IMR-90 (cell line): ENCODE data around the gene XDH. TPM values are rescaled to one million over a fixed set of nuclear protein-coding genes. Genes with fewer than 3 reads are reported as not detected.

Source experiments
- ATAC-seq: fragments of 200-7000 bp; cut with Tn5 transposase; 2 replicates; pipeline ENCODE4 v1.9.1; 2020; ENCODE audit warnings: low read depth, mild to moderate bottlenecking, moderate library complexity
- BruUV-seq: library from RNA; stranded (reverse); fragments of 400-500 nt; replicated peaks from 2 replicates; lab custom pipeline; 2021; lab: Mats Ljungman, UMichigan
- CTCF ChIA-PET: fragments of 300-600 bp; formaldehyde crosslinking; extraction: SDS; loops from one replicate; lab custom pipeline; 2021; ENCODE audit warnings: antibody characterized with exemption; lab: Yijun Ruan, JAX
- POLR2A ChIA-PET: fragments of 300-600 bp; sonication (Branson Sonifier 250); formaldehyde crosslinking; loops from one replicate; lab custom pipeline; 2022; ENCODE audit warnings: antibody characterized with exemption; ENCODE audit not compliant: unreplicated experiment; lab: Charles Lee
- DNase-seq: peaks from one replicate; pipeline ENCODE4 v3.0.0; 2013
- H2AFZ ChIP-seq: replicated peaks from 2 replicates; pipeline ENCODE3; 2013; ENCODE audit warnings: low read length, mild to moderate bottlenecking; ENCODE audit not compliant: poor library complexity
- H2AK5ac ChIP-seq: 2 replicates; pipeline ENCODE4 v1.6.1; 2013; ENCODE audit warnings: low read depth, low read length, inconsistent platforms
- H2AK9ac ChIP-seq: replicated peaks from 2 replicates; pipeline ENCODE3; 2013; ENCODE audit warnings: mild to moderate bottlenecking, low read depth, low read length, moderate library complexity; ENCODE audit not compliant: poor library complexity
- H2BK120ac ChIP-seq: 2 replicates; pipeline ENCODE4 v1.6.1; 2013; ENCODE audit warnings: low read depth, low read length, inconsistent platforms
- H2BK15ac ChIP-seq: 3 replicates; pipeline ENCODE4 v1.6.1; 2013; ENCODE audit warnings: low read depth, low read length, inconsistent platforms
- H2BK20ac ChIP-seq: 2 replicates; pipeline ENCODE4 v1.6.1; 2013; ENCODE audit warnings: low read depth, mild to moderate bottlenecking, inconsistent platforms, low read length, moderate library complexity
- H2BK5ac ChIP-seq: 2 replicates; pipeline ENCODE4 v1.6.1; 2013; ENCODE audit warnings: mild to moderate bottlenecking, low read depth, low read length, inconsistent platforms; ENCODE audit not compliant: poor library complexity, severe bottlenecking
- H3K14ac ChIP-seq: replicated peaks from 2 replicates; pipeline ENCODE4 v1.6.1; 2013; ENCODE audit warnings: low read depth, low read length, inconsistent platforms
- H3K18ac ChIP-seq: 2 replicates; pipeline ENCODE4 v1.6.1; 2013; ENCODE audit warnings: low read depth, low read length, control low read depth
- H3K23ac ChIP-seq: 2 replicates; pipeline ENCODE4 v1.6.1; 2013; ENCODE audit warnings: low read depth, low read length, inconsistent platforms
- H3K27ac ChIP-seq: 2 replicates; pipeline ENCODE4 v1.5.1; 2013; ENCODE audit warnings: mild to moderate bottlenecking, control low read depth, low read length; ENCODE audit not compliant: insufficient read depth
- H3K27me3 ChIP-seq: 2 replicates; pipeline ENCODE4 v1.6.1; 2013; ENCODE audit warnings: low read length; ENCODE audit not compliant: control insufficient read depth, insufficient read depth
- H3K36me3 ChIP-seq: 2 replicates; pipeline ENCODE4 v1.6.1; 2013; ENCODE audit warnings: low read length, mixed read lengths; ENCODE audit not compliant: control insufficient read depth, insufficient read depth
- H3K4ac ChIP-seq: 2 replicates; pipeline ENCODE4 v1.6.1; 2013; ENCODE audit warnings: low read depth, low read length, inconsistent platforms
- H3K4me1 ChIP-seq: 2 replicates; pipeline ENCODE4 v1.6.1; 2013; ENCODE audit warnings: low read length, mixed read lengths; ENCODE audit not compliant: control insufficient read depth, insufficient read depth
- H3K4me2 ChIP-seq: 2 replicates; pipeline ENCODE4 v1.6.1; 2013; ENCODE audit warnings: low read depth, mild to moderate bottlenecking, control low read depth, low read length, moderate library complexity
- H3K4me3 ChIP-seq: 2 replicates; pipeline ENCODE4 v1.5.1; 2013; ENCODE audit warnings: low read depth, mild to moderate bottlenecking, control low read depth, low read length, moderate library complexity; ENCODE audit not compliant: insufficient read depth
- H3K56ac ChIP-seq: 2 replicates; pipeline ENCODE4 v1.6.1; 2013; ENCODE audit warnings: low read length, inconsistent platforms; ENCODE audit not compliant: insufficient read depth; ENCODE audit errors: extremely low read depth
- H3K79me1 ChIP-seq, 2 experiments: 2 replicates each; pipeline ENCODE4 v1.6.1; 2013; ENCODE audit warnings: low read length in 2 of 2, inconsistent platforms in 1 of 2, low read depth in 1 of 2
- H3K9ac ChIP-seq: 2 replicates; pipeline ENCODE4 v1.6.1; 2013; ENCODE audit warnings: low read depth, low read length, control low read depth
- H3K9me1 ChIP-seq: 2 replicates; pipeline ENCODE4 v1.6.1; 2013; ENCODE audit warnings: low read length, inconsistent platforms; ENCODE audit not compliant: insufficient read depth
- H3K9me3 ChIP-seq: 2 replicates; pipeline ENCODE4 v1.6.1; 2013; ENCODE audit warnings: low read length; ENCODE audit not compliant: control insufficient read depth, insufficient read depth
- H4K20me1 ChIP-seq: 2 replicates; pipeline ENCODE4 v1.6.1; 2013; ENCODE audit warnings: low read length, inconsistent platforms; ENCODE audit not compliant: insufficient read depth
- H4K5ac ChIP-seq: 2 replicates; pipeline ENCODE4 v1.6.1; 2013; ENCODE audit warnings: mild to moderate bottlenecking, low read depth, low read length, control low read depth
- H4K8ac ChIP-seq, 2 experiments: 2 replicates each; pipeline ENCODE4 v1.6.1; 2013; ENCODE audit warnings: low read depth in 2 of 2, low read length in 2 of 2, control low read depth in 1 of 2, inconsistent platforms in 1 of 2
- H4K91ac ChIP-seq: 2 replicates; pipeline ENCODE4 v1.6.1; 2013; ENCODE audit warnings: low read depth, low read length, inconsistent platforms; ENCODE audit not compliant: insufficient read depth
- BHLHE40 ChIP-seq: fragments of 150-350 bp; IDR thresholded peaks from 2 replicates; pipeline ENCODE4 v1.6.1; 2016; ENCODE audit warnings: mild to moderate bottlenecking, low read depth, low read length
- FOS ChIP-seq: fragments of 150-350 bp; IDR thresholded peaks from 2 replicates; pipeline ENCODE4 v1.6.1; 2016; ENCODE audit warnings: low read depth, low read length
- MXI1 ChIP-seq: IDR thresholded peaks from 2 replicates; pipeline ENCODE4 v1.6.1; 2012; ENCODE audit warnings: low read depth, mild to moderate bottlenecking, low read length, moderate library complexity, borderline replicate concordance
- NFE2L2 ChIP-seq: fragments of 150-350 bp; IDR thresholded peaks from 2 replicates; pipeline ENCODE4 v1.6.1; 2016; ENCODE audit warnings: low read depth, mild to moderate bottlenecking, low read length
- POLR2A ChIP-seq: IDR thresholded peaks from 2 replicates; pipeline ENCODE4 v1.6.1; 2012; ENCODE audit warnings: mild to moderate bottlenecking, low read depth, low read length
- RAD21 ChIP-seq: IDR thresholded peaks from 2 replicates; pipeline ENCODE4 v1.6.1; 2012; ENCODE audit warnings: low read length, improper control_type of control experiment
- RCOR1 ChIP-seq: IDR thresholded peaks from 2 replicates; pipeline ENCODE4 v1.6.1; 2012; ENCODE audit warnings: mild to moderate bottlenecking, low read length, improper control_type of control experiment; ENCODE audit not compliant: insufficient replicate concordance
- SMC3 ChIP-seq: fragments of 150-350 bp; IDR thresholded peaks from 2 replicates; pipeline ENCODE4 v1.6.1; 2016; ENCODE audit warnings: low read depth, mild to moderate bottlenecking, antibody characterized with exemption, low read length, moderate library complexity
- WGBS, 2 experiments: methylation state at CpG; one replicate each; pipeline versions ENCODE4 v1.1.5 to v1.1.7; 2013; ENCODE audit warnings: missing lambda C conversion rate in 2 of 2; ENCODE audit not compliant: insufficient read length in 1 of 2; ENCODE audit errors: extremely low coverage in 2 of 2; 5-methylcytosine and 5-hydroxymethylcytosine counted together
- dilution Hi-C: fragments of 300-500 bp; cut with HindIII; formaldehyde crosslinking; loops from one replicate; pipeline ENCODE4 v1.14.3; 2018; ENCODE audit warnings: low sequenced_read_pairs; ENCODE audit not compliant: unreplicated experiment
- in situ Hi-C: fragments of 300-500 bp; cut with MboI; formaldehyde crosslinking; loops from 3 replicates; pipeline ENCODE4 v1.14.3; 2019; ENCODE audit warnings: low sequenced_read_pairs, inconsistent platforms, mixed read lengths
- intact Hi-C: fragments of 100-400 bp; cut with micrococcal nuclease; formaldehyde crosslinking; loops from 2 replicates; pipeline ENCODE4 v1.10.0; 2022
- polyA plus RNA-seq, 3 experiments: library from polyadenylated mRNA; depleted of rRNA; stranded (reverse); fragments of >200 nt; gene quantifications; 2 replicates each; pipeline ENCODE4 v1.2.3, GENCODE V29; 2012; ENCODE audit warnings: low replicate concordance in 1 of 3
- total RNA-seq: library from RNA; depleted of rRNA; stranded (reverse); fragments of >200 nt; gene quantifications from 2 replicates; pipeline ENCODE4 v1.2.3, GENCODE V29; 2012
- TF ChIP-seq, protein P1 (sequence below): conservative IDR thresholded peaks from 2 replicates; pipeline ENCODE4 v1.5.1; 2012; ENCODE audit warnings: mild to moderate bottlenecking, low read depth, low read length, improper control_type of control experiment
- TF ChIP-seq, protein P2 (sequence below): fragments of 150-350 bp; IDR thresholded peaks from 2 replicates; pipeline ENCODE4 v1.6.1; 2017; ENCODE audit warnings: mild to moderate bottlenecking, antibody characterized with exemption, low read length, low read depth

XDH gene
- total and polyA plus RNA-seq, 2 of the 4 experiments (the other 2 are of a cell fraction): 0.46 to 1.1 TPM

DNA sequence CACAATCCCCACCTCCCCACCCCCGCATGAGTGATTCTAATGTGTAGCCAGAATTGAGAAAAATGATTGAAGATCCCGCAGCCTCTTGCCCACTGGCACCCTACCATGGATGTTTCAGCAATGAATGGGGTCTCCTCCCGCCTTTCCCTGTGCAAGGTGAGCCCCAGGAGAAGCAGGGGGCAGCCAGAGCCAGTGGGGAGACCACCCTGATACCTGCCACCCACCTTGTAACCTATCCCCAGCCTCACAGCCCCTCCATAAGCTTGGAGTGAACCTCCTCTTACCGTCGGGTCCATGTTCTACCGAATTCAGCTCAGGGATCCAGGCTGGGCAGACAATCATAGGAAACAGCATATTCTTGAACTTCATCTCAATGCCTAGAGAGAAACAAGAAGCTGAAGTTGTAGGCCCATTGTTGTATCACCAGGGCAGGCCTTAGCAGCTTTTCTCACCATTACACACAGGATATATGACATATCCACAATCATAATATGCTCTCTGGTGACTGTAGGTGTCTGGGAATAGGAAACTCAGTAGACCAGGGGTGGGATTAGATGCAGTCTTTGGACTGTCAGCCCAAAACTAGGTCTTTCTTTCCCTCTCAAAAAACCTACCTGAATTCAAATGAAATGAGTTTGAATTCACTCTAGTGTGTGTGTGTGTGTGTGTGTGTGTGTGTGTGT is 30.9 kb downstream of the XDH start:
- ChIA-PET POLR2A (interaction anchor here (0.7 kb wide), 1 partner anchor 21 kb away, joined by 6 read pairs; no protein-coding TSS in a partner anchor), CTCF (interaction anchor here (0.6 to 0.7 kb wide), 2 partner anchors 61 to 212 kb away, joined by 3 read pairs; no protein-coding TSS in a partner anchor)
- peak overlapping the region; percentile 88 for H2BK20ac ChIP-seq
- H3K23ac ChIP-seq: peak overlapping the region; percentile 77; the same call in 1 of the 2 replicates
- H3K14ac ChIP-seq: peak overlapping the region; percentile 66
- peaks cover 19% of the 10 kb centered on the region for H3K4me1 ChIP-seq
- no peak overlapping the region; the same call in 1 of the 2 replicates for H3K9ac ChIP-seq
- H4K8ac ChIP-seq: peak overlapping the region; percentile 74 to 89
- no CpG with 5 or more reads among the region's 6 CpGs for WGBS, 2 experiments
- DNase-seq (peak; percentile 75), ATAC-seq (no peak)
- no peak for TF ChIP-seq NFE2L2
- TF ChIP-seq, protein P1, sequence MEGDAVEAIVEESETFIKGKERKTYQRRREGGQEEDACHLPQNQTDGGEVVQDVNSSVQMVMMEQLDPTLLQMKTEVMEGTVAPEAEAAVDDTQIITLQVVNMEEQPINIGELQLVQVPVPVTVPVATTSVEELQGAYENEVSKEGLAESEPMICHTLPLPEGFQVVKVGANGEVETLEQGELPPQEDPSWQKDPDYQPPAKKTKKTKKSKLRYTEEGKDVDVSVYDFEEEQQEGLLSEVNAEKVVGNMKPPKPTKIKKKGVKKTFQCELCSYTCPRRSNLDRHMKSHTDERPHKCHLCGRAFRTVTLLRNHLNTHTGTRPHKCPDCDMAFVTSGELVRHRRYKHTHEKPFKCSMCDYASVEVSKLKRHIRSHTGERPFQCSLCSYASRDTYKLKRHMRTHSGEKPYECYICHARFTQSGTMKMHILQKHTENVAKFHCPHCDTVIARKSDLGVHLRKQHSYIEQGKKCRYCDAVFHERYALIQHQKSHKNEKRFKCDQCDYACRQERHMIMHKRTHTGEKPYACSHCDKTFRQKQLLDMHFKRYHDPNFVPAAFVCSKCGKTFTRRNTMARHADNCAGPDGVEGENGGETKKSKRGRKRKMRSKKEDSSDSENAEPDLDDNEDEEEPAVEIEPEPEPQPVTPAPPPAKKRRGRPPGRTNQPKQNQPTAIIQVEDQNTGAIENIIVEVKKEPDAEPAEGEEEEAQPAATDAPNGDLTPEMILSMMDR: no peak
- peak; percentile 13; the same call in 1 of the 2 replicates for TF ChIP-seq BHLHE40
- TF ChIP-seq RAD21: no peak
- peak; percentile 48; the same call in 1 of the 2 replicates for TF ChIP-seq POLR2A
- TF ChIP-seq, protein P2, sequence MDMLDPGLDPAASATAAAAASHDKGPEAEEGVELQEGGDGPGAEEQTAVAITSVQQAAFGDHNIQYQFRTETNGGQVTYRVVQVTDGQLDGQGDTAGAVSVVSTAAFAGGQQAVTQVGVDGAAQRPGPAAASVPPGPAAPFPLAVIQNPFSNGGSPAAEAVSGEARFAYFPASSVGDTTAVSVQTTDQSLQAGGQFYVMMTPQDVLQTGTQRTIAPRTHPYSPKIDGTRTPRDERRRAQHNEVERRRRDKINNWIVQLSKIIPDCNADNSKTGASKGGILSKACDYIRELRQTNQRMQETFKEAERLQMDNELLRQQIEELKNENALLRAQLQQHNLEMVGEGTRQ: no peak
- no peak for TF ChIP-seq RCOR1
- no peak for TF ChIP-seq FOS
- TF ChIP-seq MXI1: no peak
- TF ChIP-seq SMC3: no peak
- no peak overlapping the region for H3K4me3 ChIP-seq
- H4K5ac ChIP-seq: peak overlapping the region; percentile 77; the same call in 1 of the 2 replicates
- H3K4me2 ChIP-seq: no peak overlapping the region
- no TSS peak for BruUV-seq
- peak overlapping the region; percentile 79 for H2AK9ac ChIP-seq
- peak overlapping the region; percentile 90 for H2AK5ac ChIP-seq
- in situ Hi-C loops: no loop called here
- intact Hi-C loops: no loop called here
- peaks cover 27% of the 10 kb centered on the region for H3K9me1 ChIP-seq
- H4K91ac ChIP-seq: peak overlapping the region; percentile 90
- H3K79me1 ChIP-seq: no peaks in the 10 kb centered on the region; a peak in 1 of 4 replicates
- H4K20me1 ChIP-seq: no peaks in the 10 kb centered on the region
- peak overlapping the region; percentile 86; the same call in 2 of the 3 replicates for H2BK15ac ChIP-seq
- H3K4ac ChIP-seq: peak overlapping the region; percentile 95
- H3K18ac ChIP-seq: peak overlapping the region; percentile 86; the same call in 1 of the 2 replicates
- H3K9me3 ChIP-seq: no peaks in the 10 kb centered on the region
- H3K27me3 ChIP-seq: no peaks in the 10 kb centered on the region
- peak overlapping the region; percentile 96 for H2BK5ac ChIP-seq
- H2AFZ ChIP-seq: peak overlapping the region; percentile 67
- H3K27ac ChIP-seq: peak overlapping the region; percentile 45; the same call in 1 of the 2 replicates
- dilution Hi-C loops: no loop called here
- no peak overlapping the region; the same call in 1 of the 2 replicates for H3K56ac ChIP-seq
- H3K36me3 ChIP-seq: no peaks in the 10 kb centered on the region
- H2BK120ac ChIP-seq: peak overlapping the region; percentile 88
